CD14-positive monocyte (primary cell): Measurements from ENCODE around the gene RECK. TPM values are rescaled to one million over a fixed set of nuclear protein-coding genes. Genes with fewer than 3 reads are reported as not detected.

Experiments
- DNase-seq, 3 donors: peaks; one replicate each; pipeline ENCODE4 v3.0.0-alpha.2; 2011 to 2022
- H2AFZ ChIP-seq: 2 replicates; pipeline ENCODE4 v1.6.0; 2012; ENCODE audit warnings: mild to moderate bottlenecking, low read depth, low read length, inconsistent platforms; ENCODE audit not compliant: insufficient read depth, poor library complexity, severe bottlenecking
- H3K27ac ChIP-seq, 2 donors: 1 replicate in 1 of 2; 2 replicates in 1 of 2; pipeline ENCODE4 v1.5.1; 2012 to 2013; ENCODE audit warnings: low read length in 2 of 2, control low read depth in 1 of 2, inconsistent platforms in 1 of 2, low read depth in 1 of 2, mild to moderate bottlenecking in 1 of 2
- H3K27me3 ChIP-seq, 2 donors: one replicate each; pipeline versions ENCODE4 v1.6.0 to v1.6.1; 2011 to 2013; ENCODE audit warnings: low read length in 2 of 2; ENCODE audit not compliant: control insufficient read depth in 2 of 2, insufficient read depth in 2 of 2
- H3K36me3 ChIP-seq, 2 donors: replicated peaks in 1 of 2; 1 replicate in 1 of 2; 2 replicates in 1 of 2; pipeline versions ENCODE4 v1.5.1 to v1.6.1; 2012 to 2013; ENCODE audit warnings: low read length in 2 of 2, control low read depth in 1 of 2, inconsistent platforms in 1 of 2, mild to moderate bottlenecking in 1 of 2; ENCODE audit not compliant: insufficient read depth in 2 of 2, control insufficient read depth in 1 of 2
- H3K4me1 ChIP-seq, 2 donors: 1 replicate in 1 of 2; 2 replicates in 1 of 2; pipeline versions ENCODE4 v1.5.1 to v1.6.1; 2012 to 2013; ENCODE audit warnings: low read length in 2 of 2, control low read depth in 1 of 2, inconsistent platforms in 1 of 2, mild to moderate bottlenecking in 1 of 2, moderate library complexity in 1 of 2; ENCODE audit not compliant: insufficient read depth in 2 of 2, control insufficient read depth in 1 of 2
- H3K4me2 ChIP-seq: replicated peaks from 2 replicates; pipeline ENCODE3; 2012; ENCODE audit warnings: low read length, moderate library complexity, mild to moderate bottlenecking; ENCODE audit not compliant: poor library complexity, severe bottlenecking; ENCODE audit errors: extremely low read depth
- H3K4me3 ChIP-seq, 3 experiments: fragments of 200-600 bp in 1 of 3; sonication (generic) in 1 of 3; replicated peaks in 1 of 3; 1 replicate in 2 of 3; 2 replicates in 1 of 3; pipeline ENCODE4 v1.5.1; 2011 to 2013; ENCODE audit warnings: low read length in 3 of 3, mild to moderate bottlenecking in 3 of 3, control low read depth in 2 of 3, low read depth in 2 of 3, inconsistent platforms in 1 of 3, moderate library complexity in 1 of 3
- H3K79me2 ChIP-seq: 2 replicates; pipeline ENCODE4 v1.6.0; 2012; ENCODE audit warnings: mild to moderate bottlenecking, control low read depth, inconsistent platforms, low read length, moderate library complexity; ENCODE audit not compliant: insufficient read depth
- H3K9ac ChIP-seq: 2 replicates; pipeline ENCODE4 v1.6.0; 2017; ENCODE audit warnings: low read length, mild to moderate bottlenecking; ENCODE audit not compliant: insufficient read depth, poor library complexity, severe bottlenecking
- H3K9me3 ChIP-seq, 2 donors: replicated peaks in 1 of 2; 1 replicate in 1 of 2; 2 replicates in 1 of 2; pipeline versions ENCODE4 v1.5.1 to v1.6.1; 2012 to 2013; ENCODE audit warnings: low read length in 2 of 2, control low read depth in 1 of 2; ENCODE audit not compliant: control insufficient read depth in 1 of 2, insufficient read depth in 1 of 2
- H4K20me1 ChIP-seq: 2 replicates; pipeline ENCODE4 v1.6.0; 2012; ENCODE audit warnings: mild to moderate bottlenecking, low read length, control low read depth, moderate library complexity; ENCODE audit not compliant: insufficient read depth
- H3K27ac Mint-ChIP-seq, 7 donors: one replicate each; pipeline ENCODE4 v1.8.0; 2020; ENCODE audit warnings: mild to moderate bottlenecking in 7 of 7, mixed read lengths in 7 of 7, moderate library complexity in 6 of 7, inconsistent platforms in 2 of 7
- H3K27me3 Mint-ChIP-seq, 3 donors: one replicate each; pipeline ENCODE4 v1.8.0; 2021 to 2022; ENCODE audit warnings: low read depth in 3 of 3, mild to moderate bottlenecking in 3 of 3, mixed read lengths in 3 of 3, moderate library complexity in 3 of 3, inconsistent platforms in 1 of 3
- H3K36me3 Mint-ChIP-seq, 2 donors: one replicate each; pipeline ENCODE4 v1.8.0; 2020; ENCODE audit warnings: mixed read lengths in 2 of 2, inconsistent platforms in 1 of 2, mild to moderate bottlenecking in 1 of 2
- H3K4me1 Mint-ChIP-seq: one replicate; pipeline ENCODE4 v1.8.0; 2020; ENCODE audit warnings: mild to moderate bottlenecking, mixed read lengths
- H3K4me3 Mint-ChIP-seq, 2 donors: one replicate each; pipeline ENCODE4 v1.8.0; 2020; ENCODE audit warnings: mild to moderate bottlenecking in 2 of 2, mixed read lengths in 2 of 2, moderate library complexity in 1 of 2
- H3K9me3 Mint-ChIP-seq, 7 donors: one replicate each; pipeline ENCODE4 v1.8.0; 2020 to 2022; ENCODE audit warnings: mixed read lengths in 7 of 7, mild to moderate bottlenecking in 6 of 7, moderate library complexity in 6 of 7, inconsistent platforms in 2 of 7
- WGBS: methylation state at CpG from one replicate; pipeline ENCODE4 v1.1.5; 2013; ENCODE audit warnings: missing lambda C conversion rate; ENCODE audit not compliant: insufficient coverage; 5-methylcytosine and 5-hydroxymethylcytosine counted together
- intact Hi-C, 2 donors: fragments of 100-400 bp; cut with micrococcal nuclease; formaldehyde crosslinking; loops; one replicate each; pipeline versions ENCODE4 v1.15.0 to v1.15.1; 2023
- polyA plus RNA-seq, 3 donors: library from polyadenylated mRNA; depleted of rRNA in 1 of 3; unstranded in 2 of 3; stranded (reverse) in 1 of 3; fragments of 300-500 nt in 2 of 3; fragments of >200 nt in 1 of 3; fragmentation: Illumina TruSeq in 2 of 3; gene quantifications; 1 replicate in 2 of 3; 2 replicates in 1 of 3; pipeline ENCODE4 v1.2.3, GENCODE V29; 2012 to 2021
- TF ChIP-seq, protein P1 (sequence below): fragments of 200-600 bp; IDR thresholded peaks from one replicate; pipeline ENCODE4 v1.8.0; 2022; ENCODE audit warnings: antibody characterized with exemption, mild to moderate bottlenecking

Gene RECK
- polyA plus RNA-seq, 3 donors, result 5.0 to 5.2 (median 5.1) TPM

DNA sequence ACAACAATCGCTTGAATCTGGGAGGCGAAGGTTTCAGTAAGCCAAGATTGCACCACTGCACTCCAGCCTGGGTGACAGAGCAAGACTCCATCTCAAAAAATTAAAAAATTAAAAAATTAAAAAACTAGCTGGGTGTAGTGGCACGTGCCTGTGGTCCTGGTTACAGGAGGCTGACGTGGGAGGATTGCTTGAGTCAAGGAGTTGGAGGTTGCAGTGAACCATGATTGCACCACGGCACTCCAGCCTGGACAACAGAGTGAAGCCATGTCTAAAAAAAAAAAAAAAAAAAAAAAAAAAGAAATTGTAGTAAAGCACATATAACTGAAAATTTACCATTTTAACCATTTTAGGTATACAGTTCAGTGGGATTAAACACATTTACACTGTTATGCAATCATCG, 119.4 kb downstream of the RECK start:
- peaks cover 0 to 2% (median 0%) of the 10 kb centered on the region in 3 donors for H3K27me3 Mint-ChIP-seq
- Histone ChIP-seq H3K27ac (peak overlapping the region in 1 of 2 donors; percentile 40), H4K20me1 (no peaks in the 10 kb centered on the region), H3K9me3 (no peaks in the 10 kb centered on the region), H3K27me3 (no peaks in the 10 kb centered on the region), H3K36me3 (peaks cover 30 to 42% of the 10 kb centered on the region in 2 donors), H3K79me2 (peaks cover 44% of the 10 kb centered on the region), H3K4me2 (no peak overlapping the region), H3K9ac (no peak overlapping the region), H3K4me1 (peaks cover 65 to 71% of the 10 kb centered on the region in 2 donors), H3K4me3 (no peak overlapping the region), H2AFZ (no peak overlapping the region)
- peaks cover 0 to 3% (median 0%) of the 10 kb centered on the region in 7 donors for H3K9me3 Mint-ChIP-seq
- peak overlapping the region in 5 of 7 donors; percentile 84 to 100 (median 100) for H3K27ac Mint-ChIP-seq
- peaks cover 61 to 82% of the 10 kb centered on the region in 2 donors for H3K36me3 Mint-ChIP-seq
- 100% methylated on average over 1 of the region's 6 CpGs for WGBS
- TF ChIP-seq, protein P1, sequence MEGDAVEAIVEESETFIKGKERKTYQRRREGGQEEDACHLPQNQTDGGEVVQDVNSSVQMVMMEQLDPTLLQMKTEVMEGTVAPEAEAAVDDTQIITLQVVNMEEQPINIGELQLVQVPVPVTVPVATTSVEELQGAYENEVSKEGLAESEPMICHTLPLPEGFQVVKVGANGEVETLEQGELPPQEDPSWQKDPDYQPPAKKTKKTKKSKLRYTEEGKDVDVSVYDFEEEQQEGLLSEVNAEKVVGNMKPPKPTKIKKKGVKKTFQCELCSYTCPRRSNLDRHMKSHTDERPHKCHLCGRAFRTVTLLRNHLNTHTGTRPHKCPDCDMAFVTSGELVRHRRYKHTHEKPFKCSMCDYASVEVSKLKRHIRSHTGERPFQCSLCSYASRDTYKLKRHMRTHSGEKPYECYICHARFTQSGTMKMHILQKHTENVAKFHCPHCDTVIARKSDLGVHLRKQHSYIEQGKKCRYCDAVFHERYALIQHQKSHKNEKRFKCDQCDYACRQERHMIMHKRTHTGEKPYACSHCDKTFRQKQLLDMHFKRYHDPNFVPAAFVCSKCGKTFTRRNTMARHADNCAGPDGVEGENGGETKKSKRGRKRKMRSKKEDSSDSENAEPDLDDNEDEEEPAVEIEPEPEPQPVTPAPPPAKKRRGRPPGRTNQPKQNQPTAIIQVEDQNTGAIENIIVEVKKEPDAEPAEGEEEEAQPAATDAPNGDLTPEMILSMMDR, result no peak
- H3K4me1 Mint-ChIP-seq, result peaks cover 53% of the 10 kb centered on the region
- no peak overlapping the region for H3K4me3 Mint-ChIP-seq
- intact Hi-C loops, result no loop called here
- no peak for DNase-seq

DNA sequence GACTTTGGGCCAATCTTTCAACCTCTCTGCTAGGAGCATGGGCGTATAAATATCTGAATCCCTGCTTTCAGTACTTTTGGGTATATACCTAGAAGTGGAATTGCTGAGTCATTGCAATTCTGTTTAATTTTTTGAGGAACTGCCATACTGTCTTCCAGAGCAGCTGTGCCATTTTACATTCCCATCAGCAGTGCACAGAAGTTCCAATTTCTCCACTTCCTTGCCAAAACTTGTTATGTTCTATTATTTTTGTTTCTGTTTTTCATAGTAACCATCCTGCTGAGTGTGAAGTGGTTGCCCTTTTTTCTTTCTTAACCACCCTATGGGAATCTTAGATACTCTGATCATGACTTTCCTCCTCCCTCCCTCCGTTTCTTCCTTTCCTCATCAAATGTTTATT, 121.4 kb downstream of the RECK start:
- Mint-ChIP-seq H3K4me3 (no peak overlapping the region), H3K36me3 (peaks cover 74 to 85% of the 10 kb centered on the region in 2 donors), H3K4me1 (peaks cover 39% of the 10 kb centered on the region), H3K27ac (peak overlapping the region; percentile 76 to 91 (median 87)), H3K9me3 (peaks cover 0 to 3% (median 0%) of the 10 kb centered on the region in 7 donors), H3K27me3 (peaks cover 0 to 2% (median 0%) of the 10 kb centered on the region in 3 donors)
- Histone ChIP-seq H3K9me3 (no peaks in the 10 kb centered on the region), H2AFZ (no peak overlapping the region), H3K36me3 (peaks cover 48 to 62% of the 10 kb centered on the region in 2 donors), H3K79me2 (peaks cover 33% of the 10 kb centered on the region), H3K4me3 (peak overlapping the region in 1 of 3 experiments; percentile 0), H4K20me1 (peaks cover 1% of the 10 kb centered on the region), H3K27me3 (no peaks in the 10 kb centered on the region), H3K9ac (no peak overlapping the region), H3K27ac (peak overlapping the region; percentile 57 to 61), H3K4me2 (peak overlapping the region; percentile 1), H3K4me1 (peaks cover 45 to 51% of the 10 kb centered on the region in 2 donors)
- 0% methylated on average over 1 of the region's 2 CpGs for WGBS
- peak in 2 of 3 donors; percentile 61 to 75 for DNase-seq
- intact Hi-C loops, result loop anchor here in 1 of 2 donors (1.0 kb wide), 1 partner anchor 8 kb away; no protein-coding TSS in a partner anchor
- TF ChIP-seq, protein P1, result no peak
